ENCODE data around the gene TAOK1.
"Not testable (repeated sequence)": the region's sequence is repeated elsewhere in the genome, so short reads cannot be mapped to it uniquely, and the experiment has no call there.

The TAOK1 gene

GRCh38 chr17:29549177-29549923 is 159.2 kb downstream of the TAOK1 start:
- no peak for DNase-seq

- no peak for DNase-seq
These were observed 165.7 kb downstream of the TAOK1 start for GRCh38 chr17:29555840-29556239.

GRCh38 chr17:29557085-29557738 is 167.0 kb downstream of the TAOK1 start:
- DNase-seq = no peak

GRCh38 chr17:29557739-29558116 is 167.6 kb downstream of the TAOK1 start:
- no peak for DNase-seq

- DNase-seq = not testable (repeated sequence)
These were observed 168.0 kb downstream of the TAOK1 start for GRCh38 chr17:29558139-29558538.

GRCh38 chr17:29559640-29560039 is 169.5 kb downstream of the TAOK1 start:
- DNase-seq = no peak

GRCh38 chr17:29560316-29560715 is 170.2 kb downstream of the TAOK1 start:
- no peak for DNase-seq

- no peak for DNase-seq
These were observed 171.7 kb downstream of the TAOK1 start for GRCh38 chr17:29561554-29562517.

- no peak for DNase-seq
These were observed 172.5 kb downstream of the TAOK1 start for GRCh38 chr17:29562615-29563014.

GRCh38 chr17:29563816-29564215 is 173.7 kb downstream of the TAOK1 start:
- DNase-seq = no peak

- no peak for DNase-seq
These were observed 175.7 kb downstream of the TAOK1 start for GRCh38 chr17:29565643-29566472.

GRCh38 chr17:29566473-29567303 is 176.5 kb downstream of the TAOK1 start, which contains the start of gene ABHD15:
ABHD15 (minus strand) TSS chr17:29567037; CDS start chr17:29566966, 71 bp downstream.
- DNase-seq = no peak

- DNase-seq = no peak
These were observed 177.1 kb downstream of the TAOK1 start for GRCh38 chr17:29567304-29567553.

GRCh38 chr17:29567554-29568330 is 177.6 kb downstream of the TAOK1 start:
- no peak for DNase-seq

GRCh38 chr17:29568331-29569244 is 178.4 kb downstream of the TAOK1 start, which contains the start of gene TP53I13:
TP53I13 (plus strand) TSS chr17:29568701; CDS start chr17:29568759, 58 bp downstream.
- no peak for DNase-seq

GRCh38 chr17:29569245-29569950 is 179.2 kb downstream of the TAOK1 start:
- no peak for DNase-seq

GRCh38 chr17:29570521-29570920 is 180.4 kb downstream of the TAOK1 start:
- DNase-seq = no peak

- DNase-seq = no peak
These were observed 181.3 kb downstream of the TAOK1 start for GRCh38 chr17:29571486-29571882.
